Measurements from ENCODE around the gene KISS1.

DNA sequence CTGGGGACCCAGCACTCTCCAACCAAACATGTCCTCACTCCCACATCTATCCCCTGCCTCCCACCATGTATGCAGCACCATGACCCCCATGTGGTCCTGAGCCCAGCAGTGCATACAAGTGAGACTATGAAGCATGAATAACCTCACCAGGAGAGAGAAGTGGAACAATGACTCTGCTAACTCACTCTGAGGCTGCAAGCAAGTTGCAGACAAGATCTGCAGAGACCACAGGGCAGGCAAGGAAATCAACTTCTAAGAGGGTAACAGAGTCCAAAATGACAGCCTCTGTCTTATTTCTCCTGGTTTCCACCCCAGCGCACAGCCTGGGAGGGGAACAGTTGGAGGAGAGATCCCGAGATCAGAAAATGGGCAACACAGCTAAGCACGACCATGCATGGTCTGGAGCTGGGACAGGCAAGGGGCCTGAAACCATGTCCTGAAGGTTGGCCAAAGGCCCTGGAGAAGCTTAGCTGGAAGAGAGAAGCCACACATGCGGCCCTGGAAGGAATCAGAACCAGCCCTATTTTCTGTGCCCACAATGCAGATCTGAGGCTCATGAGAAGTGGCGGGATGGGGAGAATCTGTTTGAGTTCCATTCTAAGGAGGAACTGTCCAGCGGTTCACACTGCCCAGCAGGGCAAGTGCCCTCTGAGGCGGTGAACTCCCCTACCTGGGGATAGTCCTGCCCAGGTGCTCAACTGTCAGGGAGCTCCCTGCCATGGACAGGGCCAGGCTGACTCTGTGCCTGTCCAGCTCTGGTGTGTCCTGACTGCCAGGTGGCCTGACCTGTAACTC is 17.6 kb downstream of the KISS1 start:
- no peak for TF ChIP-seq POLR2A (IDR thresholded peaks at IDR 0.05)
- TF ChIP-seq, protein P1, sequence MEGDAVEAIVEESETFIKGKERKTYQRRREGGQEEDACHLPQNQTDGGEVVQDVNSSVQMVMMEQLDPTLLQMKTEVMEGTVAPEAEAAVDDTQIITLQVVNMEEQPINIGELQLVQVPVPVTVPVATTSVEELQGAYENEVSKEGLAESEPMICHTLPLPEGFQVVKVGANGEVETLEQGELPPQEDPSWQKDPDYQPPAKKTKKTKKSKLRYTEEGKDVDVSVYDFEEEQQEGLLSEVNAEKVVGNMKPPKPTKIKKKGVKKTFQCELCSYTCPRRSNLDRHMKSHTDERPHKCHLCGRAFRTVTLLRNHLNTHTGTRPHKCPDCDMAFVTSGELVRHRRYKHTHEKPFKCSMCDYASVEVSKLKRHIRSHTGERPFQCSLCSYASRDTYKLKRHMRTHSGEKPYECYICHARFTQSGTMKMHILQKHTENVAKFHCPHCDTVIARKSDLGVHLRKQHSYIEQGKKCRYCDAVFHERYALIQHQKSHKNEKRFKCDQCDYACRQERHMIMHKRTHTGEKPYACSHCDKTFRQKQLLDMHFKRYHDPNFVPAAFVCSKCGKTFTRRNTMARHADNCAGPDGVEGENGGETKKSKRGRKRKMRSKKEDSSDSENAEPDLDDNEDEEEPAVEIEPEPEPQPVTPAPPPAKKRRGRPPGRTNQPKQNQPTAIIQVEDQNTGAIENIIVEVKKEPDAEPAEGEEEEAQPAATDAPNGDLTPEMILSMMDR (IDR thresholded peaks at IDR 0.05), result no peak
- no peak for TF ChIP-seq POLR2AphosphoS5 (IDR thresholded peaks at IDR 0.05; ENCODE audit: insufficient read depth in 1 of 2, low read depth in 1 of 2)

Data from vagina (tissue), 2 donors.